SK-N-SH (cell line): ENCODE results near the gene SPTA1.

ENCODE experiments used
- CTCF ChIP-seq: fragments of 200-600 bp; sonication (generic); IDR thresholded peaks from 2 replicates; pipeline ENCODE4 v1.6.1; 2017; ENCODE audit warnings: antibody characterized with exemption, mild to moderate bottlenecking, moderate library complexity
- EZH2phosphoT487 ChIP-seq: fragments of 200-600 bp; sonication (generic); IDR thresholded peaks from 2 replicates; pipeline ENCODE4 v1.6.1; 2017; ENCODE audit warnings: low read depth, mixed run types, mild to moderate bottlenecking, antibody characterized with exemption, moderate library complexity, borderline replicate concordance
- IRF3 ChIP-seq: fragments of 150-350 bp; IDR thresholded peaks from 2 replicates; pipeline ENCODE4 v1.6.1; 2016; ENCODE audit warnings: mild to moderate bottlenecking, low read depth, low read length
- POLR2AphosphoS5 ChIP-seq: IDR thresholded peaks from 2 replicates; pipeline ENCODE4 v1.6.1; 2012; ENCODE audit warnings: low read depth, low read length
- USF1 ChIP-seq: IDR thresholded peaks from 2 replicates; pipeline ENCODE4 v1.4.0; 2012; ENCODE audit warnings: low read depth, borderline replicate concordance

GRCh38 chr1:158731707-158732106 is 45.2 kb upstream of the SPTA1 start:
- TF ChIP-seq POLR2AphosphoS5 (no peak), CTCF (no peak), USF1 (no peak), IRF3 (no peak), EZH2phosphoT487 (no peak)
